Activated CD8-positive, alpha-beta memory T cell treated with anti-CD3 and anti-CD28 coated beads, Interleukin-2, amount 50 U/mL, for 4 hours (primary cell): ENCODE results near the gene CNTNAP2.
"Not testable (repeated sequence)": the region's sequence is repeated elsewhere in the genome, so short reads cannot be mapped to it uniquely, and the experiment has no call there.

ENCODE experiments used
- DNase-seq: peaks from one replicate; pipeline ENCODE4 v3.0.0-alpha.2; 2020

CNTNAP2 gene

DNA sequence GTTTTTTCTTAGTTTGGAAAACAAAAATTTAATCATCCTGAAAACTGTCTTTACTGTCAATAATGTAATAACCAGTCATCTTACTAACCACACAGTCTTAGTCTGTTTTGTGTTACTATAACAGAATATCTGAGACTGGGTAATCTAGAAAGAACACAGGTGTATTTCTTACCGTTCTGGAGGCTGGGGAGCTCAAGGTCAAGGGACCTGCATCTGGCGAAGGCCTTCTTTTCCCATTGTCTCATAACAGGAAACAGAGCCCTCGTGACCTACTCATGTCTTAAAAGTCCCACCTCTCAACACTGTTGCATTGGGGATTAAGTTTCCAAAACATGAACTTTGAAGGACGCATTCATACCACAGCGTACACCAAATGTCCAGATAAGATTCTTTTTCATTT, 932.3 kb downstream of the CNTNAP2 start:
- no peak for DNase-seq

DNA sequence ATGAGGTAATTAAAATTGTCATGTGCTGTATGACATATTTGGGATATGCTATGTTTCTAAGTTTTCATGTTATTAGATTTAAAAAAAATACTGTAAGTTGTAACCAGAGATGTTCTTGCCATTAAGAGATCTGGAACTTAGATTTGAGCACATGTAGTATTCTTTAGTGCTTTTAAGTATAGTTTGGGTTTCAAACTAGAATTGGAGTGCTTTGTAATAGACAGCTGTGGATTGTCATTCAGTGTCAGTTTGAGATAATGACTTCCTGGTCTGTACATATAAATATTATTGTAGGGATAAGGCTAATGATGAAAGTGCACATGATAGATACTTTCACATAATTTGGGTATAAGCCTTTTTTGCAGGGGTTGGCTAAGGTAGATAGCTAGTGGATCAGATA, 936.2 kb downstream of the CNTNAP2 start:
- DNase-seq, result no peak

DNA sequence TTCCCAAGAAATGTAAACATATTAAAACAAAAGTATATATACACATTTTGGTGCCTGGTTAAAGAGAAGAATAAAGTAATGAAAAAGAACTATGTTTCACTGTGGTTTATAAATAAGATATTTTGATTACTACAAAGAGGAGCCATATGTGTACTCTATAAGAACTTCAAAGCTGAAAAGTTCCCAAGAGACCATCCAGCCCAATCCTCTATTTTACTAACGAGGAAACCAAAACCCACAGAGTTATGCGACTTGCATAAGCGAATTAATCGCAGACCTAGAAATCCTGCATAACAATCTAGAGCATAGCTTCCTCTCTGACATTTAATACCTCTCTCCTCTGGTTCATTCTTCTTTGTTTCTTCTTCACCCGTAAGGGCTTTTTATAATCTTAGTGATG, 937.1 kb downstream of the CNTNAP2 start:
- DNase-seq, result no peak

DNA sequence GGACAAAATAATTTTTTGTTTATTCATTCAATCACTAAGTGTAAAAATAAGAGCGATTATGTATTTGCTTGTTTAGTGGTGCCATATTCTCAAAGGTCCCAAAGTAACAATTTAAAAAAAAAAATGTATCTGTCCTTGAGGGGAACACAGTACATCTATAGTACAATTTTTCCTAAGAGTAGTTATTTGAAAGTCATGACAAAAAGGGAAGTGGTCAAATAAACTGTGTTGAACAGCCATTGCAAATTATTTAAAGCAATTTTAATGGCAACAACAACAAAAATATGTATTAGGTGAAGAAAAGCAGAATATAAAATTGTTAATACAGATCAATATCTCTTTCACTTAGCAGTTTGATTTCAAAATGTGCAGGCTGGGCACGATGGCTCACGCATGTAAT, 943.5 kb downstream of the CNTNAP2 start:
- no peak for DNase-seq

DNA sequence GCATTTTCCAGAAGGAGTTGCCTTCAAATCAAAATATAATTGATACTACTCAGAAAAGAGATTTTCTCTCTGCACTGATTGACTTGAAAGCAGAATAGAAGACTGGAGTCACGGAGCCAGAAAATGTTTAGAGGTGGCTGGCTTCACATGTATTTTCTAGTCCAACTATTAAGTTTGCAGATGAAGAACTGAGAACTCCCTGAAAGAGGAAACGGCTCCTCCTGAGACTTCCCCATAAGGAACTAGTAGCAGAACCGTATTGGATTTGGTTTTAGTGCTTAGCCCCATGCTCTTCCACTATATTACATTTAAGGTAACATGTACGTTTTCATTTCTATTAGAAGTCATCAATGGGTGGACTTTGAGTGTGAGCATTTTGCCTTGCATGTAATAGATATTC, 946.3 kb downstream of the CNTNAP2 start:
- no peak for DNase-seq

DNA sequence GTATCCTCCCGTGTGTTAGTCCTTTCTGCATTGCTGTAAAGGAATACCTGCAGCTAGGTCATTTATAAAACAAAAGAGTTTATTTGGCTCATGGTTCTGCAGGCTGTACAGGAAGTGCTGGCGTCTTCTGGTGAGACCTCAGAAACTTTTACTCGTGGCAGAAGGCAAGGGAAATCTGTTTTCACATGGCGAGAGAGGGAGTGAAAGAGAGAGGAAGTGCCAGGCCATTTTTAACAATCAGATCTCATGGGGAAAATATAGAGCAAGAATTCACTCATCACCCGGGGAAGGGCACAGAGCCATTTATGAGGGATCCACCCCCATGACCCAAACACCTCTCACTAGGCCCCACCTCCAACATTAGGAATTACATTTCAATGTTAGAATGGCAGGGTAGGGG, 952.2 kb downstream of the CNTNAP2 start:
- no peak for DNase-seq

DNA sequence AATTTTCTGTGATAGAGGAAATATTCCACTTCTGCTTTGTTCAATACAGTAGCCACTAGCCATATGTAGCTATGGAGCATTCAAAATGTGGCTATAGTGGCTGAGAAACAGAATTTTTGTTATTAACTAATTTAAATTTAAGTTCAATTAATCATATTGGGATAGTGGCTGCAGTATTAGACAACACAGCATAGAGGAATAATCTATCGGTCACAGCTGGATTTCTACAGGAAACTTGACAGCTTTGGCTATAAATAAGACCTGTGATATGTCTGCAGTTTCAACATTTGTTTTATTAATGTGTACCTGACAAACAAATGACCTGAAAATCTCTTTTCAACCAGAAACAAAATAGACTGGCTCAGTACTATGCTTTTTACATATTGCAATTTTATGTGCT, 953.2 kb downstream of the CNTNAP2 start:
- no peak for DNase-seq

DNA sequence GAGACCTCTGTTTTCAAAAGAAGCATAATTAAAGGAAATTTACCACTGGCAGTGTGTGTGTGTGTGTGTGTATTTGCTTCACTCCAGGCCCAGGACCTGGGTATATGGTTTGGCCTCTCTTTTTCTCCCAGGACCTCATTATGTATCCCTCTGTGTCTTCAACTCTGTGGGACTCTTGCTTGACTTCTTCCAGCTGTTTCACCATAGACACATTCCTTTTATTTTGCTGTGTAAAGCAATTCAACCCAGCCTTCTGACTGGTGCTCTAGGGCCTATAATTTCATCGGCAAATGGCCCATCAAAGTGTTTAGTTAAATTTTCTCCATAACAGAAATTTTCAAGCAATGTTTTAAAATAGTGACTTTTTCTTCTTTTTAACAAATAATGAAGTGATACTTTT, 954.3 kb downstream of the CNTNAP2 start:
- no peak for DNase-seq

DNA sequence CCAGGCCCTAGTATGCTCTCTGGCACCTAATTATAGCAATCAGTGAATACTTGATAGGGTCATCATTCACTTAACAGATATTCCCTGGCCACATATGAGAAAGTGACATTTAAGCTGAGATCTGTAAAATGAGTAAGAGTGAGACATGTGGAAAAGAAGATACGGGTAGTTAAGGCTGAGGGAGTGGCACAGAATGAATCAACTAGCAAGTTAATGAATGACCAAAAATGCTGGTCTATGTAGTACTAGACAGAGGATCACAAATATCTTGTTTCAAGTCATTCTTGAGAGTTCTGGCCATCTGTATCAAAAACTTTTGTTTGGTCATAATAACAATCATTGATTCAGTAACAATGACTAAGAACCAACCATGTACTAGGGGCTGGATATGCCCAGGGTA, 954.9 kb downstream of the CNTNAP2 start:
- no peak for DNase-seq

DNA sequence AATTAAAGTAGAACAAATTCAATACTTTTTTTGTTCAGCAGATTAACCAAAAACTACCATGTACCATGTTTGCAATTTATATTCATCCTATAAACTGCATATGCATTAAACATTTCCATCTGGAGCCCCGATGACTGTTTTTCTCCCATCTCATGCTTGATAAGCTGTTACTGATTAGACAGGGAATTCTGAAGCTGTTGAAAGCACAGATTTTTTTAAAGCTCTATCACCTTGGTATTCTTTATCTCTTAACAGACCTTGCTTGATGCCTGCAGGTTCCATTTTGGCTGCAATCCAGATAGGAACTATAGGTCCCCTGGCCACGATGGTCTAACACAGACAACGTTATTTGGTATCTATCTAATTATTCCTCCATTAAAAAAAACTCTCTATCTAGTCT, 961.7 kb downstream of the CNTNAP2 start:
- no peak for DNase-seq

DNA sequence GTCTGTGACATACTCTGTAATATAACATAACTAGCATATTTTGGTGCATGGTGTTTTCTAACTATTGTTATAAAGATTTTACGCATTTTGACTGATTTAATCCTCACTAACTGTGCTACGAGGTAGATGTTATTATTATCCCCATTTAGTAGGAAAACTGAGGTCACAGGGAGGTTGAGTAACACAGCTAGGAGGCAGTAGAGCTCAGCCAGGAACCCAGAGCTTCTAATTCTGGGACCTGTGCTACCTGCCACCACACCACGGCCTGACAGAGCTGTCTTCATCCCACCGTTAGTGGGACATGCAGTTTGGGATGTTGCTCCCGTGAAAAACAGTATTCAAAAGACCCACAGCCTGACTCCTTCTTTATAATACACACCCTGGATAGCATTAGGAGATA, 962.5 kb downstream of the CNTNAP2 start:
- DNase-seq, result no peak

DNA sequence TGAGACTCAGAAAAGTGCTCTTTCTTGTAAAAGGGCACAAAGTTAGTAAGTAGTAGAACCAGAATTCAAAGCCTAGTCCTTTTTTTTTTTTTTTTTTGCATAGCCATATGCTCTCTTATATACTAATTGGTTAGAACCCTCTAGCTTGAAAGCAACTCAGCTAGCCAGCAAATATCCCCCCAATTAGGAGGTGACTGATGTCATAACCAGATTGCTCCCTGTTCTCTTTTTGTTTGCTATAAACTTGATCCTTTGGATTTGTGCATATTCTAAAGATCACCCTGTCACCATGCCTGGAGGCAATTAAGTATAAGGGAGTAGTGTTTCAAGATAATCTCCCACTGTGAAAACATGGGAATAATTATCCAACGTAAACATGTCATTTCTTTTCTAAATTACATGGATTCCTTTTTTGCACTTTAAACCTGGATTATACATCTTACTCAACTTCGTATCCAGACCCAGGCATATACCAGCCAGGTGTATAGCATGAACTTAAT, 963.4 kb downstream of the CNTNAP2 start:
- no peak for DNase-seq

DNA sequence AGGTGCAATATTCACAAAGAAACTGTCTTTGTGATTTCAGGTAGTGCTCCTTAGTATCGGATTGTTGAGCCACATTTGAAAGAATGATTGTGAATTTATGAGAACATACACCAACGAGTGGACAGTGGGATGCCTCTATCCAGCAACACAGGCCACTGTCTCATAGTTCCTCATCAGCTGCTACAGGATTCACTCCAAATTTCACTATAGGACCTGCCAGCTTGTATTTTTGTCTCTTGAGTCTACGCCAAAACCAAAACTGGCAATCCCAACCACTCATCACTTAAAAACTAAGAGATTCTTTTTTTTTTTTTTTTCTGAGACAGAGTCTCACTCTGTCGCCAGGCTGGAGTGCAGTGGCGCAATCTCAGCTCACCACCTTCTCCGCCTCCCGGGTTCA, 964.5 kb downstream of the CNTNAP2 start:
- no peak for DNase-seq

DNA sequence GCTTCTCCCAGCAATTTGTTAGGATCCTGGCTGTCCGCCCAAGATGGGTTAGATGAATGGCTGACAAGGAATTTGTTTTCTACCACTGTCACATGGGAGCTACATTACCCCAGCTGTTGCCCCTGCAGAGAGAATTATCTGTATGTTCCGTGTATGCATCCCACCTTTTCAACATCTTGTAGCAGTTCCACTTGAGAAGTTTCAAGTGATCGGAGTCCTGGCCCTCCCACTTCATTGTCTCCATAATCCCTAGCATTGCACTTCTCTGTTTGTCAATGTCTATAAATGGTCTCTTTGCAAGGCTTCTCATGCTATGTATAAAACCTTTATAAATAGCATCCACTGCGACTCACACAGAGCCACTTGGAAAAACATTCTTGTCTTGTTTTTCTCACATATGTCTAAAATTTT, 972.5 kb downstream of the CNTNAP2 start:
- no peak for DNase-seq

DNA sequence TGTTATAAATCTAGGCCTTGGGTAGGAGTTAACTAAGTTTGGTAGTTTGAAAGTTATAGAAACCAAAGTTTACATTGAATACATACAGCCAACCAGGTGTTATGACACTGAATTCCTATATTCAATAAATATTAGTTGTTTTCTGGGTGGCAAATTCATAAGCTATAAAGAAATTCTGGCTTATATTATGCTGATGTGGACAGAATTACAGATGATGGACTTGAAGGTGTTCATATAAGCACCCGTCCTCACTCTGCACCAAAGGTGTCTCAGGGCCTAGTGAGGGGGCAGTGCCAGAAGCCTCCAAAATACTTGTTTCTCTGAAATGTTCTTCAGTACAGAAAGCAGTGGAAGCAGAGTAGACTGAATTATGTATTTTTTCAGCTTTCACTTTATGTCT, 973.0 kb downstream of the CNTNAP2 start:
- no peak for DNase-seq

DNA sequence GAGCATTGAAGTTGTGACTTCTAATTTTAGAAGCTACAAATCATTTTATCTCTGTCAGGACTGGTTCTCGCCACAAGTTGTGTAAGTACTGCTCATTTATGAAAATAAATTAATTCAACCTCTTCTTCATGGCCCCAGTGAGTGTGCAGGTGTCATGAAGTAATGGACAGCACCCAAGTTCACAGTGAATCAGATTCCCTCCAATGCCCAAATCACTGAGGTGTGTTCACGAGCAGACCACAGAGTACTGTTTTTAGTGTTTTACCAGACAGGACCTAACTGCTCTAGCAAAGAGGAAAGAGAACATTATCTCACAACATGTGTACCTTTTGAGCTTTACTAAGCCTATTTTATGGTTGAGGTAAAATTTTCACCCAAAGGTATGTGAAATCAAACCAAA, 980.0 kb downstream of the CNTNAP2 start:
- DNase-seq, result no peak

DNA sequence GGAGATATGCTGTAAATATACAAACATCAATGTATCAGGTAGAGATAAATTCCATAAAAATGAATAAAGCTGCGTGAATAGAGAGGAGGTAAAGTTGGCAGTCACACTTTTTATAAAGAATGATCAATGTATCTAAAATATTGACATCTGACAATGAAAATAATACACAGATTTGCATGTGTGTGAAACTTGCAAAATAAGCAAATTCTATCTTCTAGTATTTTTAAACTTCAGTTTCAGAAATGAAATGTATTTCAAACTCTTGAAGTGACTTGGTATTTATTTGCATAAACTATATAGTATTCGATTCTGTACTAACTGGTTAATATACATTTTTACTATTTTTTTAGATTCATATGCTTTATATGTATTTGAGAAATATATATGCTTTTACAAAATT, 986.6 kb downstream of the CNTNAP2 start:
- DNase-seq, result no peak

DNA sequence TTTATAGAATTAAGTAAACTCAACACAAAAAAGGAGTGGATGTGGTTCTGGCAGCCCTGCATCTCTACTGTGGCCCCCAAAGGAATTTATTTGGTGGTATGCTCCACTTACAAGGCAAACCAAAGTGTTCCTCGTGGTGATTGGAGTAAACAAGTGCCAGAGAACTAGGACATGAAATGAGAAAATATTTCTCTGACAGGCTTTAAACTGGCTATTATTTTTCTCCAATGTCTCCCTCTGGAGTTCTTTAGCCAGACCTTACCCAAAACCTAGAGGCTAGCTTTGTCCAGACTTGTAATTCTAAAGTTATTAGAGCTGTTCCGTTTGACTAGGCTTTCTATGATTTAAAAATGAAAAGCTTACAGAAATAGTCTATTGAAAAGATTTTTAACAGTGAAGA, 990.1 kb downstream of the CNTNAP2 start:
- DNase-seq, result no peak

DNA sequence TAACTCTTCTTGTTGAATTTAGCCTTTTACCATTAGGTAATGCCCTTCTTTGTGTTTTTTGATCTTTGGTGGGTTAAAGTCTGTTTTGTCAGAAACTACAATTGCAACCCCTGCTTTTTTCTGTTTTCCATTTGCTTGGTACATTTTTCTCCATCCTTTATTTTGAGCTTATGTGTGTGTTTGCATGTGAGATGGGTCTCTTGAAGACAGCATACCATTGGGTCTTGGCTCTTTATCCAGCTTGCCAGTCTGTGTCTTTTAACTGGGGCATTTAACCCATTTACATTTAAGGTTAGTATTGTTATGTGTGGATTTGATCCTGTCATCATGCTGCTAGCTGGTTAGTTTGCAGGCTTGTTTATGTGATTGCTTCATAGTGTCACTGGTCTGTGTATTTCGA, 997.9 kb downstream of the CNTNAP2 start:
- DNase-seq, result not testable (repeated sequence)

DNA sequence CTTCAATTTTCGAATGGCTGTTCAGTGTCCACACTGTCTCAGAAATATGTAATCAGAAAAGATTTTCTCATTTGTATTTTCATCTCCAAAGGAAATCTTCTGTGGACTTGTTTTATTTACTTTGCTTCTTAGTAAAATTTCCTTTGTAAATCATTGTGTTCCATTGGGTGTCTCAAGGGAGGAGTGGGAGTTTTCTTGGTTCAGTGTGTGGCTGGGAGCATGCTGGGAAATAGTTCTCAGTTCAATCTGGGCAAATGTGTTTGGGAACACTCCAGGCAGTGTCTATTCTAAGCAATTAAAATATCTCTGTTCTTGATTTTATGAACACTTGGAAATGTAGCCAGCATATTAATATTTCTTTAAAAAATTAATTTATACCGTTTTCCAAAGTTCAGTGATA, 1019.8 kb downstream of the CNTNAP2 start:
- DNase-seq, result no peak

DNA sequence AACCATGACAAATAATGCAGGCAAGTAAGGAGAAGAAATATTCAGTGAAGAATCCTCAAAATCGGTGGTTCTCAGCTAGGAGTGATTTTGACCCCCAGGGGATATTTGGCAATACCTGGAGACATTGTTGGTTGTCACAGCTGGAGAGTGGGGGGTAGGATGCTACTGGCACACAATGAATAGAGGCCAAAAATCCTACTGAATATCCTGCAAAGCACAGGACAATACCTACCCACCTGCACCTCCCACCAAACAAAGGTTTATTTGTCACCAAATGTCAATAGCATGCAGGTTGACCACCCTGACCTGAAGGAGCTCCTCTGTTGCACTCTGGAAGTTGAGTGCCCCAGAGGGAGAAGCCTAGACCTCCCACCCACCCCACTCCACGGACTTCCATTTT, 1028.6 kb downstream of the CNTNAP2 start:
- DNase-seq, result no peak

DNA sequence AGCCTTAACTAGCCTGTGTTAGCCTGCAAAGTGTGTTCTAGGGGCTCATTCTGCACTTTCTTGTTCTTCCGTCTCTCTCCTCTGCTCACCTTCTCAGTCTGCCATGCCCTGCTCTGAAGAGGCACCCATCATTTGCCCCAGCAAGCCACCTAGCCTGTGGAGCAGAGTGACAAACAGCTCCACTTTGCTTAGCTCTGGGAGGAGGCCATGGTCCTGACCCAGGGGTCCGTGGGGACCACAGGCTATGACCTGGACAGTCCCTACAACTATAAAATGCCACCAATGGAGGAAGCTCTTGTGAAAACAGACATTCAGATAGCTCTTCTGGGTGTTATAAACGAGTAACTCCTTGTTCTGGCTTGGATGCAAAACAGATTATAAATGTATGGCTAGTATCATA, 1029.6 kb downstream of the CNTNAP2 start:
- no peak for DNase-seq

DNA sequence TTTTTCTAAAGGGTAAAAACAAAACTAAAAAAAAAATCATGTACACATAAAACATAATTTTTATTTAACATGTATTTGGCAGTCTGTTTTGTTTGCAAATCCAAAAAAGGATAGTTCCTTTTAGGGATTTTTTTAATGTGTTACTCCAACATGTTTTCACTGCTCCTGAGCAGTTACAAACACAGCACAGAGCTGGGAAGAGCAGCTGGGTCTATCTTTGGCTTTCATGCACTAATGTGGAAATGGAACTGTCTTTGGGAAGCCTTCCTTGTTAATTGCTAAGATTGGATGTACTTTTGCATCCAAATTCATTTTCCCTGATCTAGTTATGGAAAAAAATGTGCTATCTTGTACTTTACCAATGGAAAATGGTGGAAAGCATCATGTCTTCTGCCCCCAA, 1035.1 kb downstream of the CNTNAP2 start:
- no peak for DNase-seq

DNA sequence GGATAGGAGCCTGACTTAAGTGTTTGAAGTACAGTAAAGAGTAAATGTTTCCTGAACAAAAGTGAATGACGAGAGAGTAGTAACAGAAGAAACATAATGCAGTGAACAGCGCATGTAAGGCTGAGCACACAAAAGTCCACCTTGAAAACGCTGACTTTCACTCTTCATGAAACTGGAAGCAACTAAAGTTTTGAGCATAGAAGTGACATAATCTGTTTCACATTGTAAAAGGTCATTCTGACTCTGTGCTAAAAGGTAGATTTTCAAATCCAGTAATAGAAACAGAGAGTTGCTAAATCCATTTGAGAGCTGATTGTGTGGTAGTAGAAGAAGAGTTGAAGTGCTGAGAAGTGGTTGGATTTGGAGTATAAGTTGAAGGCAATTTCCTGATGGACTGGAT, 1037.0 kb downstream of the CNTNAP2 start:
- DNase-seq, result no peak

DNA sequence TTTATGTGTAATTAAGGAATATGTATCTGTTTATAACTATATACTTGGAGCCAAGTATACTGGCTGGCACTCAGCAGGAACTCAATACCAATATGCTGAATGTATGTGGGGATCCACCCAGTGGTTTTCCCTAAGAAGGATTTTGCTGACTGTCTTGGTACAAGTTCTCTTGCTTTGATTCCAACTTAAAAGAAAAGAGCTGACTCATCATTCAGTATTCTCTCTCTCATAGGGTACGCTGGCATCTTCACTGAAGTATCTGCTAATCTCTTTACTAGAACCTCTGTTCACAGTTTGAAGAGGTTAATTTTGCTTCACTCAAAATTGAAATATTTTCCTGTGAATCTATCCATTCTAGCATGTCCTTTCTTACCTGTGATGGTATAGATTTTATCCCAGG, 1044.8 kb downstream of the CNTNAP2 start:
- no peak for DNase-seq

DNA sequence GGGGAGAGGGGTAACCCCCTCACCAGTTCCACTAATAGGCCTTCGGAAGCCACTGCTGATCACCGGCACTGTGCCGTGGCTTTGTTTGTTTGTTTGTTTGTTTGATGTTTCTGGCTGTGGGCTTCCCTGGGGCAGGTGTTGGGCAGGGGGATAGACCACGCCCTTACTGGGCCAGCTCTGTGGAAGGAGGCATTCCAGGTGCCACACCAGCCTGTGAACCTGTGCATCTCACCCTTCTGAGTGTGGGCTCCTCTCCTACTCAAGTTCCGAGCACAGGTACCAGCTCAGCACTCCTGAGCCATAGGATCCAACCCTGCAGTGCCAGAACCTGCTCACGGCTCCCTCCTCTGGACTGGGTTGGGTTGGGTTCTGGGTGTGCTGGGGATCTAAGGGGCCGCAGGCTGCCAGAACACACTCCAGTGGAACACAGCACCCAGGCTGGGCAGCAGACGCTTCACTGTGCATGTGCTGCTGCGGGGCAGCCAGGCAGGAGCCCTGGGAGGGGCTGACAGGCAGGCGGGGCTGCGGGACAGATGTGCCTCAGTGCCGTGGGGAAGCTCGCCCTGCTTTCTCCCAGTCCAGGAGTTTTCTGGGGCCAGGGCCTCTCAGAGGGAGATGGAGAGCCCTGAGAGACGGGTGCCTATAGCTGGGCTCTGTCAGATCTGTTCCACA, 1053.9 kb downstream of the CNTNAP2 start:
- no peak for DNase-seq
